B cell (primary cell): ENCODE data around the gene EIF4EBP2. TPM values are rescaled to one million over a fixed set of nuclear protein-coding genes. Genes with fewer than 3 reads are reported as not detected.
A peak's percentile ranks its signal among the peaks of the same experiment; 100 is the strongest.

ENCODE experiments used
- ATAC-seq: fragments of 200-7000 bp; cut with Tn5 transposase; one replicate; pipeline ENCODE4 v1.10.0; 2021; ENCODE audit warnings: low read depth, mild to moderate bottlenecking, moderate number of reproducible peaks, moderate library complexity
- CTCF ChIA-PET: fragments of 350-600 bp; sonication (Branson Sonifier 250); formaldehyde crosslinking; loops from one replicate; lab custom pipeline; 2021; ENCODE audit warnings: antibody characterized with exemption, inconsistent platforms; lab: Charles Lee
- POLR2A ChIA-PET: fragments of 350-600 bp; sonication (Branson Sonifier 250); formaldehyde crosslinking; loops from one replicate; lab custom pipeline; 2021; ENCODE audit warnings: antibody characterized with exemption; lab: Charles Lee
- DNase-seq: peaks from one replicate; pipeline ENCODE4 v3.0.0; 2013
- H2AFZ ChIP-seq: 2 replicates; pipeline ENCODE4 v1.6.1; 2012; ENCODE audit warnings: mild to moderate bottlenecking, low read depth, low read length; ENCODE audit not compliant: insufficient read depth, poor library complexity, severe bottlenecking
- H3K27ac ChIP-seq, 2 donors: 1 replicate in 1 of 2; 2 replicates in 1 of 2; pipeline ENCODE4 v1.5.1; 2012 to 2013; ENCODE audit warnings: low read length in 2 of 2, mild to moderate bottlenecking in 2 of 2, moderate library complexity in 1 of 2
- H3K27me3 ChIP-seq, 4 experiments: fragments of 200-600 bp in 1 of 4; sonication (generic) in 1 of 4; replicated peaks in 1 of 4; 1 replicate in 2 of 4; 2 replicates in 2 of 4; pipeline versions ENCODE4 v1.6.1 to v1.7.0; 2013 to 2016; ENCODE audit warnings: low read length in 3 of 4, mild to moderate bottlenecking in 2 of 4, mixed read lengths in 1 of 4, moderate library complexity in 1 of 4; ENCODE audit not compliant: insufficient read depth in 4 of 4, control insufficient read depth in 3 of 4; ENCODE audit errors: control extremely low read depth in 1 of 4
- H3K36me3 ChIP-seq, 2 experiments: replicated peaks in 1 of 2; 1 replicate in 1 of 2; 2 replicates in 1 of 2; pipeline versions ENCODE4 v1.6.1 to v1.7.1; 2013; ENCODE audit warnings: low read length in 1 of 2; ENCODE audit not compliant: insufficient read depth in 2 of 2, control insufficient read depth in 1 of 2; ENCODE audit errors: control extremely low read depth in 1 of 2, extremely low read depth in 1 of 2
- H3K4me1 ChIP-seq, 2 donors: fragments of 200-600 bp in 1 of 2; sonication (generic) in 1 of 2; 1 replicate in 1 of 2; 2 replicates in 1 of 2; pipeline versions ENCODE4 v1.5.1 to v1.6.1; 2013 to 2017; ENCODE audit warnings: low read length in 2 of 2; ENCODE audit not compliant: control insufficient read depth in 2 of 2, insufficient read depth in 2 of 2
- H3K4me2 ChIP-seq: replicated peaks from 2 replicates; pipeline ENCODE3; 2012; ENCODE audit warnings: mild to moderate bottlenecking, low read depth, low read length; ENCODE audit not compliant: poor library complexity, severe bottlenecking
- H3K4me3 ChIP-seq, 5 experiments: fragments of 200-600 bp in 1 of 5; sonication (generic) in 1 of 5; 1 replicate in 3 of 5; 2 replicates in 2 of 5; pipeline versions ENCODE4 v1.5.1 to v1.7.0; 2011 to 2016; ENCODE audit warnings: low read length in 4 of 5, mild to moderate bottlenecking in 4 of 5, low read depth in 2 of 5, control low read depth in 1 of 5, moderate library complexity in 1 of 5; ENCODE audit not compliant: insufficient read depth in 1 of 5; ENCODE audit errors: control extremely low read depth in 1 of 5, extremely low read depth in 1 of 5
- H3K79me2 ChIP-seq: fragments of 200-600 bp; sonication (generic); one replicate; pipeline ENCODE4 v1.6.0; 2016; ENCODE audit warnings: low read length; ENCODE audit not compliant: control insufficient read depth, insufficient read depth
- H3K9ac ChIP-seq: fragments of 200-600 bp; sonication (generic); 2 replicates; pipeline ENCODE4 v1.6.1; 2017; ENCODE audit warnings: mild to moderate bottlenecking, low read length, moderate library complexity
- H3K9me3 ChIP-seq, 3 donors: one replicate each; pipeline versions ENCODE4 v1.6.1 to v1.7.1; 2013; ENCODE audit warnings: low read length in 2 of 3; ENCODE audit not compliant: control insufficient read depth in 2 of 3, insufficient read depth in 1 of 3; ENCODE audit errors: control extremely low read depth in 1 of 3
- H4K20me1 ChIP-seq: 2 replicates; pipeline ENCODE4 v1.6.0; 2012; ENCODE audit warnings: mild to moderate bottlenecking, low read length; ENCODE audit not compliant: insufficient read depth, control insufficient read depth, poor library complexity, severe bottlenecking
- H3K27ac Mint-ChIP-seq: one replicate; pipeline ENCODE4 v1.8.0; 2021; ENCODE audit warnings: mixed read lengths
- H3K27me3 Mint-ChIP-seq: one replicate; pipeline ENCODE4 v1.8.0; 2021; ENCODE audit warnings: mixed read lengths
- H3K4me1 Mint-ChIP-seq: one replicate; pipeline ENCODE4 v1.8.0; 2021; ENCODE audit warnings: mixed read lengths
- H3K4me3 Mint-ChIP-seq: one replicate; pipeline ENCODE4 v1.8.0; 2021; ENCODE audit warnings: mixed read lengths
- H3K9me3 Mint-ChIP-seq: one replicate; pipeline ENCODE4 v1.8.0; 2022; ENCODE audit warnings: mixed read lengths; ENCODE audit not compliant: insufficient read depth
- EZH2 ChIP-seq: IDR thresholded peaks from 2 replicates; pipeline ENCODE4 v1.6.1; 2012; ENCODE audit warnings: borderline replicate concordance, low read depth, mild to moderate bottlenecking, moderate library complexity, low read length; ENCODE audit not compliant: insufficient read depth, poor library complexity, severe bottlenecking
- WGBS: methylation state at CpG from one replicate; pipeline ENCODE4 v1.1.5; 2013; ENCODE audit warnings: missing lambda C conversion rate; ENCODE audit not compliant: insufficient coverage; 5-methylcytosine and 5-hydroxymethylcytosine counted together
- intact Hi-C: fragments of 100-400 bp; cut with micrococcal nuclease; formaldehyde crosslinking; loops from one replicate; pipeline ENCODE4 v1.10.0; 2022
- polyA plus RNA-seq: library from polyadenylated mRNA; depleted of rRNA; stranded (reverse); fragments of >200 nt; gene quantifications from 2 replicates; pipeline ENCODE4 v1.2.3, GENCODE V29; 2012
- total RNA-seq, 2 donors: library from RNA; stranded (reverse); fragments of 120-200 nt in 1 of 2; gene quantifications; 1 replicate in 1 of 2; 2 replicates in 1 of 2; pipeline versions ENCODE4 v1.2.3 to v1.2.4, GENCODE V29; 2013 to 2022
- TF ChIP-seq, protein P1 (sequence below): fragments of 200-600 bp; IDR thresholded peaks from one replicate; pipeline ENCODE4 v1.8.0; 2022; ENCODE audit warnings: antibody characterized with exemption, mild to moderate bottlenecking

The EIF4EBP2 gene
- total and polyA plus RNA-seq, 2 donors (not counting 1 experiment from before 2014, with no cell fraction given): 8.7 to 37.8 TPM

DNA sequence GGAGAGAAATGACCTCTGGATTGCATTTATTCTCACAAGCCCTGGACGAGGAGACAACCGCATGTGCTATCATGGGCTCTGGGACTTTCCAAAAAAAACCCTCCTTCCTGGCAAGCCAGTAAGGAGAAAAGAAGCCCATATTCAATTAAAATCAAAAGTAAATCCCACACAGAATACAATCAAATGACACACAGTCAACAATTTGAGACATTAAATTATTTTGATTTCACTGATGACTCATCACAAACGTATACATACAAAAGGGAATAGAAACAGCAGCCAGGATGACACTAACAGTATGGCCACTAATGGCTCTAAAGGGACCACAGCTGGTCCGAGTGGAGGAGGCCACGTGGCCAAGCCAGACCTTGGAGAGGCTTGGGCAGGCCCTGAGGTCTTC, 46.4 kb upstream of the EIF4EBP2 start:
- peaks cover 0 to 4% (median 0%) of the 10 kb centered on the region in 4 experiments for H3K27me3 ChIP-seq
- Mint-ChIP-seq H3K9me3 (no peaks in the 10 kb centered on the region), H3K4me3 (no peak overlapping the region), H3K27ac (no peak overlapping the region), H3K4me1 (peaks cover 26% of the 10 kb centered on the region), H3K27me3 (peaks cover 3% of the 10 kb centered on the region)
- H3K4me2 ChIP-seq: no peak overlapping the region
- TF ChIP-seq EZH2: no peak
- TF ChIP-seq, protein P1, sequence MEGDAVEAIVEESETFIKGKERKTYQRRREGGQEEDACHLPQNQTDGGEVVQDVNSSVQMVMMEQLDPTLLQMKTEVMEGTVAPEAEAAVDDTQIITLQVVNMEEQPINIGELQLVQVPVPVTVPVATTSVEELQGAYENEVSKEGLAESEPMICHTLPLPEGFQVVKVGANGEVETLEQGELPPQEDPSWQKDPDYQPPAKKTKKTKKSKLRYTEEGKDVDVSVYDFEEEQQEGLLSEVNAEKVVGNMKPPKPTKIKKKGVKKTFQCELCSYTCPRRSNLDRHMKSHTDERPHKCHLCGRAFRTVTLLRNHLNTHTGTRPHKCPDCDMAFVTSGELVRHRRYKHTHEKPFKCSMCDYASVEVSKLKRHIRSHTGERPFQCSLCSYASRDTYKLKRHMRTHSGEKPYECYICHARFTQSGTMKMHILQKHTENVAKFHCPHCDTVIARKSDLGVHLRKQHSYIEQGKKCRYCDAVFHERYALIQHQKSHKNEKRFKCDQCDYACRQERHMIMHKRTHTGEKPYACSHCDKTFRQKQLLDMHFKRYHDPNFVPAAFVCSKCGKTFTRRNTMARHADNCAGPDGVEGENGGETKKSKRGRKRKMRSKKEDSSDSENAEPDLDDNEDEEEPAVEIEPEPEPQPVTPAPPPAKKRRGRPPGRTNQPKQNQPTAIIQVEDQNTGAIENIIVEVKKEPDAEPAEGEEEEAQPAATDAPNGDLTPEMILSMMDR: no peak
- H3K79me2 ChIP-seq: no peaks in the 10 kb centered on the region
- no peaks in the 10 kb centered on the region for H4K20me1 ChIP-seq
- peaks cover 16 to 28% of the 10 kb centered on the region in 2 donors for H3K4me1 ChIP-seq
- ChIA-PET POLR2A (no interaction called here), CTCF (interaction anchor here (19.7 kb wide), 1 partner anchor 133 kb away, joined by 778 read pairs; the partner anchor contains the start of gene PPA1)
- intact Hi-C loops: loop anchor here (10.0 kb wide), 1 partner anchor 213 kb away; the partner anchor contains the start of gene TYSND1
- WGBS: 40% methylated on average over 5 of the region's 5 CpGs
- H3K36me3 ChIP-seq: no peaks in the 10 kb centered on the region
- no peaks in the 10 kb centered on the region for H3K9me3 ChIP-seq
- ATAC-seq: no peak
- H3K27ac ChIP-seq: no peak overlapping the region
- no peak overlapping the region for H3K9ac ChIP-seq
- H3K4me3 ChIP-seq: no peak overlapping the region
- no peak overlapping the region for H2AFZ ChIP-seq
- DNase-seq: no peak

DNA sequence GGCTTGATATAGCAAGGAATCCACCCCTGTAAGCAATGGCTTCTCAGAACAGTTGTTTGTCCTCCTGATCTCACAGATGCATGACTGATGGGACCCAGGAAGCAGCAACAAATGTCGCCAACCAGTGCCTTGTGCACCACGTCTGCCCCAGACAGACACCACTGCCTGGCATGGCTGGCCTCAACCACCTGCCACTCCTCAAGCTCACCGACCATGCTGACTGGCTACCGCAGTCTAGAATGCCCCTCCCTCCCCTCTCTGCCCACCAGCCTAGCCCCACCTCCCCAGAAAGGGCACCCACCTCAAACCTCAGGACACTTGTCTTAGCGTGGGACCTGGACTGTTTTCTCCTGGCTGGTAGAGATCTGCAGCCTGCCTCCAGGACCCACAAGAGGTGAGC, 45.5 kb upstream of the EIF4EBP2 start:
- Histone ChIP-seq H3K36me3 (no peaks in the 10 kb centered on the region), H3K79me2 (no peaks in the 10 kb centered on the region), H3K27me3 (peaks cover 0 to 4% (median 0%) of the 10 kb centered on the region in 4 experiments), H3K4me2 (no peak overlapping the region), H3K9ac (no peak overlapping the region), H3K27ac (no peak overlapping the region), H3K4me1 (peaks cover 16 to 28% of the 10 kb centered on the region in 2 donors), H3K9me3 (no peaks in the 10 kb centered on the region), H2AFZ (no peak overlapping the region), H4K20me1 (no peaks in the 10 kb centered on the region), H3K4me3 (no peak overlapping the region)
- intact Hi-C loops: loop anchor here (10.0 kb wide), 1 partner anchor 214 kb away; the partner anchor contains the start of gene TYSND1
- ATAC-seq (no peak), DNase-seq (no peak)
- WGBS: 62% methylated on average over 3 of the region's 5 CpGs
- TF ChIP-seq, protein P1: no peak
- no peak for TF ChIP-seq EZH2
- Mint-ChIP-seq H3K4me1 (peaks cover 28% of the 10 kb centered on the region), H3K27me3 (peaks cover 3% of the 10 kb centered on the region), H3K4me3 (no peak overlapping the region), H3K27ac (peak overlapping the region; percentile 20), H3K9me3 (no peaks in the 10 kb centered on the region)
- ChIA-PET CTCF (interaction anchor here (1.4 to 19.7 kb wide), 2 partner anchors 8 to 134 kb away, joined by 6 to 778 read pairs; partner anchors contain the start of gene PPA1), POLR2A (no interaction called here)
